Midbrain (tissue), 1 donor: ENCODE measurements around the gene ARMH2.

Source experiments
- DNase-seq: peaks from one replicate; lab custom pipeline; 2025; lab: John Stamatoyannopoulos, UW

ARMH2 gene

DNA sequence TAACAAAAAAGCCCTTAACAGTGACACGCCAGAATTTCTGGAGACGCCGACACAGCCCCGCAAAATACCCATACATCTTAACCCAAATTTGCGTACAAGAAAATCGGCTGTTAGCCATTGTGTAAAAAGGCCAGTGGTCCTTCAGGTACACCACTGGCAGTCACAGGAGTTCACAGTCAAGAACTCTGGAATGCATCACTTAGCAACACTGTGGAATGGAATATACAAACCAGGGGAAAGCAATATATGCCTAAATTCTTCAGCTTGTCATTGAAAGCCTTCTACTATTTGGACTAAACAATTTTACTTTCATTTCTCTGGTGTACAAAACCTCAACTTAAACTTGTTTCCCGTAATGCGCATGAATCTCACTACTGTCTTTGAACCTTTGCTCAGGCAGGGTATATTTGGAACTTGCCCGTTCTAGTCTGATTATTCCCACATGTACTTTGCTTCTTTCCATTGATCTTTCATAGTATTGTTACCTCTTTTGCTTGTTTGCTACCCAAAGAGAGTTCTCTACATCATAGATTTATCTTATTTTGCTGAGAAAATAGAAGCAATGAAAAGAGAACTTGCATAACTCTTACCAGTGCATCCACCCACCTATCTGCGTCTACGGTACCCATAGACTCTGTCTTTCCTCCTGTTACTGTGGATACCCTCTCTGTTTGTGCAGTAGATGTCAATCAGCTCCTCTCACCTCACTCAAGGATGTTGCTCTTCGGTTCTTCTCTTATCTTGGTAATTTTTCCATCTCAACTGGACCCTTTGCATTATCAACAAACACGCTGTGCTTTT is at the start of gene ARMH2:
Gene ARMH2 (minus strand): TSS at position 178 of the 801 bp plus-strand sequence. CDS start 60 bp downstream, at position 118.
- no peak for DNase-seq

DNA sequence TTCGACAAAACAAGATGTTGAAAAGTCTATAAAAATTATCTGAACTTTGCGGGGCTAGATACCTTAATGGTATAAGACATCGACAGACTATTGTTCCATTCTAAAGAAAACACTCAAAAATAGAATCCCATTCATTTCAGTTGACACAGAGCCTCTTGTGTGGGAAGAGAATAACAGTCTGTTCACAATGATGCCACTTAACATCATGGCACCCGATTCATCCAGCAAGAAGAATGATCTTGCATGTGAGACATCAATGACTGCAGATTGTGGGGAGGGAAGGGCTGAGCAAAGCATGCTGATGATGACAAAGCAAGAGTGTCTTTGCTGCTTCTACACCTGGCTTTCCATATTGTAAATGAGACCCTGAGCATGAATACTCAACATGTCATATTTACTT is 49.7 kb upstream of the ARMH2 start:
- peak; percentile 65 for DNase-seq

DNA sequence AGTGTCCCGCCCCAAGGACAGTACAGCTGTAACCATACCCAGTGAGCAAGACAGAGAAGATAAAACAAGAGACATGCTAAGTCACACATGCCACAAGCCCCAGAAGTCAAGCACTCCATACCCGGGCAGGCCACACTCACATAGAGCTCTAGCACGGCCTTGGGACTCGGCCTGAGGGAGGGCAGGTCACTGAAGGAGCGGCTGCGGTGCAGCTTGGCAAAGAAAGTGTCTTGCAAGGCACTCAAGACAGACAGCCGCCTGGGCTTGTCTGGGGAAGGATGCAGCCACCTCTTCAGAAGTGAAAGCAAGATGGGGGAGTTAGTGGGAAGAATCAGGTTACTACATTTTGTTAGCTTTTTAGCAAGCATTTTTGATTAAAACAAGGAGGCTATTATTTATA is 48.7 kb upstream of the ARMH2 start:
- no peak for DNase-seq

DNA sequence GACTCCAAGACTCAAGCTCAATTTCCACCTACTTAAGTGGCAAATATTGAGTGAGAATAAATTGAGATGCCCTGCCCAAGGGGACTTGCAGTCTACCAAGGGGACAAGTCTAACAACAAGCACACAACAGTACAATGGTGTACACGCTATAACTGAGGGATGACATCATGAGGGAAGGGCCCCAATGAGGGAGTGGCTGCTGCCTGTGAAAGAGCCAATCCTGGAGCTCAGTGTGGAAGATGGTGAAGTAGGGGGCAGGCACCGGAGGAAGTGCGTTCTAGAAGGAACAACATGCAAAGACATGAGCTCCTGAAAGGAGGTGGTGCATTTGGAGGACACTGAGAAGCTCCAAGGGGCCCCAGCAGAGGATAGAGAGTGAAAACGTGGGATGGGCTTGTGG is 46.9 kb upstream of the ARMH2 start:
- no peak for DNase-seq

DNA sequence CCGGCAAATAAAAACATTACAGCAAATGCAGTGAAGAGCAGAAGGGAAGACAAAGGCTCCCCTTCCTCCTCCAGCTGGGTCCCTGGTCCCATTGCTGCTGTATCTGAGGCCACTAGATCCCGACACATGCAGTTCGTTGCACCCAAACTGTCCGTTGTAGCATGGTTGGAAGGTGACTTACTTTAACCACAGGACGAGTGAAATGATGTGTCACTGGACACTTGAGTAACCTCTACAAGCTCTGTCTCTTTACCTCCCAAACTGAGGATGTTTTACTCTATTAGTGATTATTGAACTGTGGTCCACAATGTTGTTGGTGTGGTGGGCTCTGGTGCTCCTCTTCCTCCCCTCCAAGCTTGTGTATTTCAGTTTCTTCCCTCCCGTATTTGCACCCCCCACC is 46.2 kb upstream of the ARMH2 start:
- no peak for DNase-seq

DNA sequence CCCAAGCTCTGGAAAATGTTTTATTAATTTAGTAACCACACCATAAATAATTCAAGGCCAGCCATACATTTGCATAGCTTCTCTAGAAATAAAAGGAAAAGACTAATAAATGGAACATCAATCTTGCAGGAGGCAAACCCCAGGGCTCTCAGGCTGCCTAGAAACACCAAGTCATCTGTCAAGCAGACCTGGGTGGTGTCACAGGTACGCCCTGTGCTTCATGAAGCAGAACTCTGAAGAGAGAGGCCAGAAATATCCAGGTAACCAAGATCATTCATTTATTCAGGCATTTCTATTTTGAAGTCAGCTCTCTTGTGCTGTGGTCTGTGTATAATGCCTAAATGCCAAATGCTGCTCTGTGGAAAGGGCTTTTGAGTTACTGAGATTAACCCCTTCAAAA is 45.3 kb upstream of the ARMH2 start:
- DNase-seq: no peak

DNA sequence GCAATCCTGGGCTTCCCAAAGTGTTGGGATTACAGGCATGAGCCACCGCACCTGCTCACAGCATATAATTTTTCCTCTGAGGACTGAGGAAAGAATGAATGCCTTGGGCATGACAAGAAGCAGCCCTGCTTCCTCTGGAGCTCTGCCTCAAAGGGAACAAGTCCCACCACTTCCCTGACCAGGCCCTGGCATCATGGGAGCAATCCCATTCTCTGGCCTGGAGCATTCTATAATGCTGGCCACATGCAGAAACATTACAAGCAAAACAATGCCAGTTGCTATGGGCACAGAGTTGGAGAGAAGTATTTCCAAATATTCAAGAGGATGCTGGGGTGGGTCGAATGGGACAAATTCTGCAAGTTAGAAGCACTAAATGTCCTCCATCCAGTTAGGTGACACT is 41.5 kb upstream of the ARMH2 start:
- DNase-seq: no peak

DNA sequence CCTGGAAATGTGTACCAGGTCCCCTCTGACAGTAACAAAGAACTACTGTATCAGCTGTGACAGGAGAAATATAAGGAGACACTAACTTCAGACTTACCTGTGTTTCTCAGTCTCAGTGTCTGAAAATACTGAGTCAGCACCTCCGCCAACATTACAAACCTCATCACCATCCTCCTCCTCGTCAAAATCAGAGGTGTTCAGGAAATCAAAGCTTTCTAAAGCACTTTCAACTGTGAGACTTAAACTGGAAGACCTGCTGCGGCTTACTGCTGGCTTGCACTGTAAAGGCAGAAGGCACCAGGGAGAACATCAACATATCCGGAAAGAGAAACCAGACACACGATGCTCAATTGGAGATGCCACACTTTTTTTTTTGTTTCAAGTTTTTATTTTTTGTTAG is 40.3 kb upstream of the ARMH2 start:
- no peak for DNase-seq

DNA sequence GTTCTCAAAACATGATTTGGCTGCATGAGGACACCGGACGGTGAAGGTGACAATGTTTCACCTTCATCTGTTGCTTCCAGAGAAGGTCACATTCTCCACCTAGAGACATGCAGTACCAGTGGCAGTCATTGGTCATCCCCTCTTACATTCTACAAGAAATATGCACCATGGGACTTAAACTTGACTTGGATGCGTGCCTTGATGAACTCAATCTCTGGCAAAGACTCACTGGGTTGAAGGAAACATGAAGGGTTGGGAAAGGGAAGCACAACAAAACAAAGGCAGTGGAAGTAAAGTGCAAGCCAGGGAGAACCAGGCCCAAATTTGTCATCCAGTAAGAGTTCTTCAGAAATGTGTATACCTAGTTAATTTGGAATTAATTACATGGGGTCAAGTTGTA is 39.4 kb upstream of the ARMH2 start:
- DNase-seq: no peak

DNA sequence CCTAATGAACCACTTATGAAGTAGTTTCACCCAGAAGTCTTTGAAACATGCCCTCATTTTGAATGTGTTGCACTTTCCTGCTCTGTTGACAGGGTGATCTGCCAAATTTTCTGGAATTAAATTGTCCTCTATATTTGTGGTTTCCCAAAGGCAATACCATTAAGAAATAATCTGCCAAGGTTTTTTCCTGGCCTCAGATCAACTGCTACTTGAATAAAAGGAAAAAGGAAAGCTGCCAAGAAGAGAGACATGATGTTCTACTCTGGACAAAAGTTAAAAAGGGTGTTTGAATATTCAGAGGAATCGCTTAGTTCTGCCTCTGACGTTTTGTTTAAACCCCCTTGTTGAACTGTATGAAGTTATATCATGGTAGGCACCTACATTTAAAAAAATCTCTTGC is 37.4 kb upstream of the ARMH2 start:
- DNase-seq: peak; percentile 80

DNA sequence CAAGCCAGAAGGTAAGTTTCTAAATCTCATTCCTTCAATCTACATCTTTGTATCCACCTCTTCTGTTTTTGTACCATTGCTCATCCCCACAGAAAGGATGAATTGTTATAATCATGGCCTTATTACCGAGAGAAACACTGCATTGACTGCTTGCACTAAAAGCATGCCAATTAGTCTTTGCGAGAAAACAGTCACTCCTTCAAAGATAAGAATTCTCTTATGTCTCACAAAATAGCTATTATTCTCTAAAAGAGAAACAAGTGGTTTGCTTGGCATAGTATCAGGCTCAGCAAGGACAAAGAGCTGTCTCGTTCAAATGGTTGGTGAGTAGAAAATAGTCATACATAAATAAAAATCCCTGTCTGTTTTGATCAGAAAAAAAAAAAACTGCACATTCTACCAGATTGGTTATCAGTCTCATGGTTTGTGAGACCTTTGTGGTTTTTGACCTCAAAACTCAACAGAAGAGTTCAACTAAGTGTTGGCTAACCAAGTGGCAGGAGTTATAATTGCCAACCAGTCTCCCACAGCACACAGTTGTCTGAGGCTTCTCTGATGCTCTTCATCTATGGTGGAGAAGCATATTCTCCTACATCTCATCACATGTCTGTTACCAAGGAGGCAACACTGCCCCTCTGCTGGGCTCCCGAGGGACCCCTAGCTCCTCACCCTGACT is 35.1 kb upstream of the ARMH2 start:
- DNase-seq: no peak

DNA sequence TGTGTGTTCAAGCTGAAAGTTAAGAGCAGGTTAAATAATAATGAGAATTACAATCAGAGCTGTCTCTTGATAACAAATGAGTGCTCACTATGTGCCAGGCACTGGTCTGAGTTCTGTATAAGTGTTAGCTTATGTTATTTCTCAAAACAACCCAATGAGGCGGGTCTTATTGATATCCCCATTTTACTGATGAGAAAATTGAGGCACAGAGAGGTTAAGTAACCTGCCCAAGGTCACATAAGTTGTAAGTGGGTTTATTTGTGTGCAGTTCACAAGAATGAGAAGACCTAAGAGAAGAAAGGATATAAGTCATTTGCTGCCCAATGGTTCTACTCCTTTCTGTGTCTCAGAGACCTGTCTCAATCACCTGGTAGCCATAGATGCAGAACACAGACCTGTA is 34.1 kb upstream of the ARMH2 start:
- DNase-seq: no peak

DNA sequence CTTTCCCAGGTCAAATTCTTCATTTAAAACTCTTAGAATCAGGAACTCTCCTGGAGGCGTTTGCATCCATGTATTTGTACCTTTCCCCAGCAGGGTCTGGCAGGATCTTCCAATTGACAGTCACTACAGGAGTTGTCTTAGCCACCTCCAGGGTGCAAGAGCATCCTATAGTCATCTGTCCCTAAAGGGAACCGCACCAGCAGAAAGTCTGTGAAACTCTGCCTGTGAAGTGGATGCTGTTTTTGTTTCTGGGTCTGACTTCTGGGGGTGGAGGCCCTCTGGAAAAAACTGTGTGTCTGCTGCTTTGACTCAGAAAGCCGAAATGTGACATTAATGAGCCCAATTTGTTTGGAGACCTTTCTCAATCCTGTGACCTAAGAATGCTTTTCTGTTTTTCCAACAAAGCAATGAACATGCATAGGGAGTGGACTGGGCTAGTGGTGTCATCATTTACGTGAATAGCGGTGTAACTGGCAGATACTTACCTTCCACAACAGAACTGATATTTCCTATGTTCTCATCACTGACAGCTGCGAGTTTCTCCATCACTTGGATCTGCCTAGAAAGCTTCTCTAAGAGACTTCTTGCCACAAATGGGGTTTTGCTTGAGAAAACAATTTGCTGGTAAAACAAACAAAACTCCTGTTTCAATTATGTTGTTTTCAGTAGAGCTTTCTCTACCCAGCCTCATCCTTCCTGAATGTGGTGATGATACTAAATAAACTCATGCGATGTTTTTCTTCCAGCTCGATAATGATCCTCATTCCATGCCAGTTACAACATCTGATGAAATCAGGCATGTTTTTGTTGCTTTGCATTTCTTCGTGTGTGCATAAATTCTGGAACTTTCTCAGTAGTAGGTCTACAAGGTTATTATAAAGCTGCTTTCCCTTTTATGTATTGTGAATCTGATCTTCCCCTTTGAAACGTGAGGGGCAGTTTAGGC is 33.3 kb upstream of the ARMH2 start:
- no peak for DNase-seq

DNA sequence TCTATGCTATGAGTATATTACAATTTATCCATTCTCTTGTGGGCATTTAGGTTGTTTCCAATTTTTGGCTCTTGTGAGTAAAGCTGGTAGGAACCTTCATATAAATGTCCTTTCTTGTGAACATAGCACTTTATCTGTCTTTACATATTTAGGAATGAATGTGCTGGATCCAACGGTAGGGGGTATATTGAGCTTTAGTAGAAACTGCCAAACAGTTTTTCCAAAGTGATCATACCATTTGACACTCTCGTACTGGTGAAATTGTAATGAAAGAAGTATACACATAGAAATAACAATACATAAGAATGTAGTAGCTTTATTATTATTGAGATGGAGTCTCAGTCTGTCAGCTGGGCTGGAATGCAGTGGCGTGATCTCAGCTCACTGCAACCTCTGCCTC is 30.9 kb upstream of the ARMH2 start:
- DNase-seq: no peak

DNA sequence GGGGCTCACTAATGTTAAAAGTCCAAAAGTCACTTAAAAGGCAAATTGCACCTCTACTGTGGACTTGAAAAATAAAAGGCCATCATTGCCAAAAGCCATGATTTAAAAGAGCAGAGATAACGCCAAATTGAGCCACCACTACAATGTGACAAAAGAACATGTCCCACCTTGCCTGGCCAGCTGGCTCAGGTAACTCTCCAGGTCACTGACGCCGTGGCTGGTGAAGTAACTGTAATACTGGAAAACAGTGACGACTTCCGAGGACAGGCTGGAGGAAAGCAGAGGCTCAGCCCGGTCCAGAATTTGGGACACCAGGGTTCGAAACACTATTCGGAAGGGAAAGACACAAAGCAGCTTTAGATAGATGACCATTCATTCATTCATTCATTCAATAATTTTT is 29.3 kb upstream of the ARMH2 start:
- no peak for DNase-seq

DNA sequence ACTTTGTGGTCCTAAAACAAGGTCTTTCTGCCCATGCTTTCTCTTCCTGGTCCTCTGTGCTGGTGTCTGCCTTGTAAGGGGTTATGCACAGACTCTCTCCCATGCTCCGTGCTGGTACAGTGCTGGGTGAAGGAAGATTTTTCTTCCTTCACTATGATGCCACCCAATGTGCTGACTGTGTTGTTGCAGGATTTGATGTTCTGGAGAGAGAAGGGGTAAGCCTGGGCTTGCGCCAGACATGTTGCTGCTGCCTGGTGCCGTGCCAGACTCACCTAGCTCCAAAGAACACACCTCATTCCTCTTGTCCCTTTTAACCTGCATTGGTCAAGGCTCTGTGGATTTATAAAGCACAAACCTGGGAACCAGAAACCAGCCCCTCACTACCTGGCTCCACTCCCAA is 28.4 kb upstream of the ARMH2 start:
- DNase-seq: no peak

DNA sequence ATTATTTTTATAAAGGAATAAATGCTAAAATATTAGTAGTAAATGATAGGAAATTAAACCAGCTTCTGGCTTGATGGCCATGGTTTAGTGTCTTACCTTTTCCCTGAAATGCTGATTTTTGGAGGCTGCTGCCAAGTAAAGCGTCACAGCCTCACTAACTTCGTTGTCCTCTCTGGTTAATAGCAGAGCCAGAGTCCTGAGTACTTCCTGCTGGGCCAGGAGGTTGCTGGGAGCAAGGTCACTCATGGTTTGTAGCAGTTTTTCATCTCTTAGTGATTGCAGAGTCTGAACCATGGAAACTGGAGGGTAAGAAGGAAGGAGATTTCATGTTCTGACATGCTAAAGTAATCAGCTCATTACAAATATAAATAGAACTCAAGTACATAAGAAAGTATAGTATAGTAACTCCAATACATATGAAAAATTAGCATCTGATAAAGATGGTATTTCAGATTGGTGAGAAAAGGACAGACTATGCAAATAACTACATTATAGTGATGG is 26.5 kb upstream of the ARMH2 start:
- DNase-seq: no peak

DNA sequence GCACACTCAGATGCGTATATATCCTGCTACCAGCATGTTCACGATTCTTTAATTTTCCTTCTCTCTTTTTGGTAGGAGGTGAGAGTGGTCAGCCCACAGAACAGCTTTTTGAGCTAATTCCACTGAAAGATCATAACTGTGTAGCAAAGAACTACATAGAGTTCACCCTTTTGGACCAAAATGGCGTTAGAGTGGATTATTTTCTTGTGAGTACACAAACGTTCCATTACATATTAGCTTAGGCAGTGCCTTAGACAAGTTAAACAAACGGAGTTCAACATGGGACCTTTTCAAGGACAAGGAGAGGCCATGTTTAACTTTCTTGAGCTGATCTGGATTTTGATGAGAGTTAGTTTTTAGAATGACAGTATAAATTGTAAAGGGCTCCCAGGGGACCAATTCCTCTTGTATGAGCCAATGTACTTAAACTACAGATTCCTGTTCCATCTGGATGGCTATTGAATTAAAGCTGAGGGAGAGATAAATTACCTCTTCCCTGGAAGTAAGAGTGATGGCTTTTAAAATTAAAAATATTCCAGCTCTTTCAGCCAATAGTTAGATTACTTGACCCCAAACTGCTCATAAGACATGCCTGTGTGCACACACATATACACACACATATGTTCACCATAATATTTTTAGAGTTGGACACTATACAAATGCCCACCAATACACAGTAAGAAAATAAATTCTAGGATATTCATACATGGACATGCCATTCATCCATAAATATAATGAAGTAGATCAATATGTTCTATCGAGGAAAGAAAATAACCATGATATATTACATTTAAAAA is 25.6 kb upstream of the ARMH2 start:
- no peak for DNase-seq

DNA sequence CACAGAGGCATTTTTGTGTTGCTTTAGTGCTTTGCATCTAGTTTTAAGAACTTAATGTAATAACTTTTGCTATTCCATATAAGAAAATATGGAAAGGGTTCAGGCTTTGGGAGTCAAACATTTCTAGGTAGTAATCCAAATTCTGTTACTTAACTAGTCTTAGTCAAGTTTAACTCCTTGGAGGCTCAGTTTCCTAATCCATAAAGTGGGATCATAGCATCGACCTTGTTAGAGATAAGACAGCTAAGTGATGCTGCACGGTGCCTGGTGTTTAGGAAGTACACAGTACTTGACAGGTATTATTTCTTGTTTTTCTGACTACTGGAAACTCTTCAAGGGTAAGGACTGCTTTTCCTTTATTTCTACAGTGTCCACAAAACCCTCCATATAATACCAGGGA is 24.5 kb upstream of the ARMH2 start:
- DNase-seq: no peak

DNA sequence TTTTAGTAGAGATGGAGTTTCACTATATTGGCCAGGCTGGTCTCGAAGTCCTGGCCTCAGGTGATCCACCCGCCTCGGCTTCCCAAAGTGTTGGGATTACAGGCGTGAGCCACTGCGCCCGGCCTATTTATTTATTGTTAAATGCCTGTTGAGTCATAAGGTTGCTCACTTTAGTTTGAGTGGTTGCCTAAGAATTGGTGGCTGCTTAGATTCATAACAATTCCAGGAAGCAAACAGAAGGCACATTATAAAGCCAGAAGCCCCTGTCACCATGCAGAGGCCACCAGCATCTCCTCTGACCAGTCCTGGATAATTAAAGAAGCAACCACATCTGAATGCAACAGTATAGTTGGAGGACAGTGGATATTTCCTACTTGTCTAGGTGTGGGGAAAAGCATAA is 24.0 kb upstream of the ARMH2 start:
- DNase-seq: no peak

DNA sequence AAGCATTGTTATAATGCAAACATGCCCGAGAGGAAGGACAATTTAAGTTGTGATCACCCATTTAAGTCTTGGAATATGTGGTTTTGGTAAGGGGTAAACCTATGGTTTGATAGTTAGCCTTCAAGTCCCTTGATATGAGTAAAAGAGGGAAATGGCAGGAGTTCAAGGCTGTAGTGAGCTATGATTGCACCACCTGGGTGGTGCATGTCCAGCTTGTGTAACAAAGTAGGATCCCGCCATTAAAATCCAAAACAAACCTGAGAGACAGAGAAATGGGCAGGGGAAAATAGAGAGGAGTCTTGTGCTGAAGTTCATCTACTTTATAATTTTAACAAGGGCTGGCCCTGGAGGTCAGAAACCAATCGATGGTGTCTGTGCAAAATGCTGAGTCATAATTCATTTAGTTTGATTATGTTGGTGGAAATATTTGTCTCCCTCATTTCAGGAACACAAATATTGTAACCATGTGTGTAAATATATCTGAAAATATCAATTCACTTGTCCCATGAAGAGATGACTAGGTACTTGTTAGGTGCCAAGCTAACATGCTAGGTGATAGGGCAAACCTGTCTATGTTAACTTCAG is 23.2 kb upstream of the ARMH2 start:
- no peak for DNase-seq
